SK-N-SH treated with all-trans-retinoic acid at 6 μM for 48 hours (cell line): Measurements from ENCODE around the gene SEL1L3.

ENCODE experiments used
- ATAC-seq: fragments of 200-7000 bp; cut with Tn5 transposase; 3 replicates; pipeline ENCODE4 v1.9.1; 2020; ENCODE audit warnings: mild to moderate bottlenecking, moderate library complexity
- ARNTL ChIP-seq: fragments of 450-650 bp; formaldehyde crosslinking; IDR thresholded peaks from 2 replicates; pipeline ENCODE4 v1.5.0; 2020; ENCODE audit warnings: low read depth, mild to moderate bottlenecking, moderate library complexity, borderline replicate concordance
- BACH2 ChIP-seq: fragments of 250-450 bp; sonication (Bioruptor Pico); IDR thresholded peaks from 2 replicates; pipeline ENCODE4 v1.9.0; 2021; ENCODE audit warnings: mild to moderate bottlenecking, borderline replicate concordance
- CSDC2 ChIP-seq: fragments of 250-450 bp; sonication (Bioruptor Pico); IDR thresholded peaks from 2 replicates; pipeline ENCODE4 v1.5.0; 2020; ENCODE audit warnings: mild to moderate bottlenecking, moderate library complexity
- CSRNP3 ChIP-seq: fragments of 250-450 bp; sonication (Bioruptor Pico); IDR thresholded peaks from 2 replicates; pipeline ENCODE4 v1.5.1; 2021; ENCODE audit warnings: mild to moderate bottlenecking, moderate library complexity
- ESRRG ChIP-seq: fragments of 250-450 bp; sonication (Bioruptor Pico); IDR thresholded peaks from 2 replicates; pipeline ENCODE4 v1.6.1; 2021; ENCODE audit warnings: mild to moderate bottlenecking
- GLIS3 ChIP-seq: fragments of 250-450 bp; sonication (Bioruptor Pico); IDR thresholded peaks from 2 replicates; pipeline ENCODE4 v1.5.0; 2020; ENCODE audit warnings: mild to moderate bottlenecking, moderate library complexity
- ISL1 ChIP-seq: fragments of 250-450 bp; sonication (Bioruptor Pico); IDR thresholded peaks from 2 replicates; pipeline ENCODE4 v2.1.2; 2022; ENCODE audit warnings: mild to moderate bottlenecking, moderate library complexity
- OSR1 ChIP-seq: fragments of 250-450 bp; sonication (Bioruptor Pico); IDR thresholded peaks from 2 replicates; pipeline ENCODE4 v1.8.0; 2022; ENCODE audit warnings: moderate library complexity, mild to moderate bottlenecking, inconsistent platforms
- POU6F1 ChIP-seq: fragments of 250-450 bp; sonication (Bioruptor Pico); IDR thresholded peaks from 2 replicates; pipeline ENCODE4 v1.8.0; 2021; ENCODE audit warnings: low read depth, mild to moderate bottlenecking, moderate library complexity, borderline replicate concordance
- PPARA ChIP-seq: fragments of 250-450 bp; sonication (Bioruptor Pico); IDR thresholded peaks from 2 replicates; pipeline ENCODE4 v1.5.0; 2020; ENCODE audit warnings: mild to moderate bottlenecking, borderline replicate concordance
- RARB ChIP-seq: fragments of 250-450 bp; sonication (Bioruptor Pico); IDR thresholded peaks from 2 replicates; pipeline ENCODE4 v1.8.0; 2021; ENCODE audit warnings: mild to moderate bottlenecking, moderate library complexity
- SNAI2 ChIP-seq: fragments of 250-450 bp; sonication (Bioruptor Pico); IDR thresholded peaks from 2 replicates; pipeline ENCODE4 v1.5.0; 2020; ENCODE audit warnings: mild to moderate bottlenecking, moderate library complexity
- TCF4 ChIP-seq: fragments of 250-450 bp; sonication (Bioruptor Pico); IDR thresholded peaks from 2 replicates; pipeline ENCODE4 v1.8.0; 2021; ENCODE audit warnings: mild to moderate bottlenecking, moderate library complexity, borderline replicate concordance
- TOX ChIP-seq: fragments of 250-450 bp; sonication (Bioruptor Pico); IDR thresholded peaks from 2 replicates; pipeline ENCODE4 v1.8.0; 2021; ENCODE audit warnings: mild to moderate bottlenecking, moderate library complexity, borderline replicate concordance
- ZFP3 ChIP-seq: fragments of 250-450 bp; sonication (Bioruptor Pico); IDR thresholded peaks from 2 replicates; pipeline ENCODE4 v1.5.0; 2020; ENCODE audit warnings: mild to moderate bottlenecking, moderate library complexity
- ZFP30 ChIP-seq: fragments of 450-650 bp; formaldehyde crosslinking; IDR thresholded peaks from 2 replicates; pipeline ENCODE4 v1.5.0; 2022; ENCODE audit warnings: mild to moderate bottlenecking, moderate library complexity
- ZNF565 ChIP-seq: fragments of 450-650 bp; formaldehyde crosslinking; conservative IDR thresholded peaks from 2 replicates; pipeline ENCODE4 v1.5.0; 2020; ENCODE audit warnings: low read depth, mild to moderate bottlenecking, moderate library complexity
- ZNF70 ChIP-seq: fragments of 450-650 bp; formaldehyde crosslinking; IDR thresholded peaks from 2 replicates; pipeline ENCODE4 v1.5.0; 2020; ENCODE audit warnings: mild to moderate bottlenecking, moderate library complexity
- ZNF8 ChIP-seq: fragments of 450-650 bp; formaldehyde crosslinking; IDR thresholded peaks from 2 replicates; pipeline ENCODE4 v1.5.0; 2020; ENCODE audit warnings: mild to moderate bottlenecking, moderate library complexity
- TF ChIP-seq, protein P1 (sequence below): fragments of 250-450 bp; sonication (Bioruptor Pico); IDR thresholded peaks from 2 replicates; pipeline ENCODE4 v1.5.1; 2020; ENCODE audit warnings: low read depth, mild to moderate bottlenecking, moderate library complexity
- TF ChIP-seq, protein P2 (sequence below): fragments of 250-450 bp; sonication (Bioruptor Pico); IDR thresholded peaks from 2 replicates; pipeline ENCODE4 v1.8.0; 2020; ENCODE audit warnings: mild to moderate bottlenecking, moderate library complexity, borderline replicate concordance
- TF ChIP-seq, protein P3 (sequence below): fragments of 250-450 bp; sonication (Bioruptor Pico); IDR thresholded peaks from 2 replicates; pipeline ENCODE4 v1.5.0; 2020; ENCODE audit warnings: mild to moderate bottlenecking, moderate library complexity

The SEL1L3 gene

DNA sequence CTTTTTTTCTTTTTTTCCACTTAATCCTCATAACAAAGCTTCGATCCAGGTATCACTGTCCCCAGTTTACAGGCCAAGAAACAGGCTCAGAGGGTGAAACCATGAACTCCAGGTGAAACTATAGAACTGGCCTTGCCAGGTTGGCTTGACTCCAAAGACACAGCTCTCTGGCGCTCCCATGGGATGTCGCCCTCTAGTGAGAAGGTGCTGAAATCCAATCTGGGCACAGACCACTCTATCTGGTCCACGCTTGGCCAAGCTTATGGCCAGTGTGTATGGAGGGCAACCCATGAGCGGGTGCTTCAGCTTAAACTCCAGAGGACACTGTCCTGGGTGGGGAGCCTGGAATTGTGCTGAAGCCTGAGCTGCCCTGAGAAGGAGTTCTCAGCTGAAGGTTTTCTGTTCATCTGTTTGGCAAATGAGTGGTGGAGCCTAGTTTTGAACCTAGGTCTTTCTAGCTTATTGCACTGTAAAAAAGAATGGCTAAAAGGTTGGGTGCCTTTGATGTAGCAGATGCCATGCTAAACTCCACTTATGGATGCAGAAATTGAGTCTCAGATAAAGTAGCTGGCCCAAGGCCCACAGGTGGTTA, 70.5 kb downstream of the SEL1L3 start:
- ATAC-seq = peak; percentile 50

DNA sequence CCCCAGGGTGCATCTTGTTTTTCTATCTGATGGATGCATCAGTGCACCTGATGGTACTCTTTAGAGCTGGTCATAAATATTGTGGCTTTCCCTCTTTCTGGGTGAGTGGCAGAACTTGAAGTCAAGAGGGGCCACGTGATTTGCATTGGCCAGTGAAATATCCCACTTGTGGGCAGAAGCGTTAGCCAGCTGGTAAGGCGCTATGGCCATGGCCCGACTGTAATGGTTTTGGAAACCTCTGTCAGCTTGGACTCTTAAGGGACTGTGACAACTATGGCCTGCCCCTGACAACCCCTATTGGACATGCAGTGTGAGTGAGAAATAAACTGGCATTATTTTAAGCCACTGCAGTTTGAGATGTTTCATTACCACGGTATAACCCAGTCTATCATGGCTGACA, 72.8 kb downstream of the SEL1L3 start:
- no peak for ATAC-seq
- TF ChIP-seq ARNTL (CRISPR knock-in tag) (no peak), CSDC2 (CRISPR knock-in tag) (no peak), ZFP3 (no peak), POU6F1 (no peak), ESRRG (CRISPR knock-in tag) (no peak), ZNF565 (CRISPR knock-in tag) (no peak), TOX (CRISPR knock-in tag) (no peak), PPARA (CRISPR knock-in tag) (no peak), ZNF70 (CRISPR knock-in tag) (no peak), ZFP30 (CRISPR knock-in tag) (no peak), RARB (CRISPR knock-in tag) (no peak), ZNF8 (no peak), ISL1 (no peak), GLIS3 (CRISPR knock-in tag) (no peak), OSR1 (no peak)
- TF ChIP-seq, protein P1, sequence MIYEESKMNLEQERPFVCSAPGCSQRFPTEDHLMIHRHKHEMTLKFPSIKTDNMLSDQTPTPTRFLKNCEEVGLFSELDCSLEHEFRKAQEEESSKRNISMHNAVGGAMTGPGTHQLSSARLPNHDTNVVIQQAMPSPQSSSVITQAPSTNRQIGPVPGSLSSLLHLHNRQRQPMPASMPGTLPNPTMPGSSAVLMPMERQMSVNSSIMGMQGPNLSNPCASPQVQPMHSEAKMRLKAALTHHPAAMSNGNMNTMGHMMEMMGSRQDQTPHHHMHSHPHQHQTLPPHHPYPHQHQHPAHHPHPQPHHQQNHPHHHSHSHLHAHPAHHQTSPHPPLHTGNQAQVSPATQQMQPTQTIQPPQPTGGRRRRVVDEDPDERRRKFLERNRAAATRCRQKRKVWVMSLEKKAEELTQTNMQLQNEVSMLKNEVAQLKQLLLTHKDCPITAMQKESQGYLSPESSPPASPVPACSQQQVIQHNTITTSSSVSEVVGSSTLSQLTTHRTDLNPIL (CRISPR knock-in tag) = no peak
- TF ChIP-seq, protein P2, sequence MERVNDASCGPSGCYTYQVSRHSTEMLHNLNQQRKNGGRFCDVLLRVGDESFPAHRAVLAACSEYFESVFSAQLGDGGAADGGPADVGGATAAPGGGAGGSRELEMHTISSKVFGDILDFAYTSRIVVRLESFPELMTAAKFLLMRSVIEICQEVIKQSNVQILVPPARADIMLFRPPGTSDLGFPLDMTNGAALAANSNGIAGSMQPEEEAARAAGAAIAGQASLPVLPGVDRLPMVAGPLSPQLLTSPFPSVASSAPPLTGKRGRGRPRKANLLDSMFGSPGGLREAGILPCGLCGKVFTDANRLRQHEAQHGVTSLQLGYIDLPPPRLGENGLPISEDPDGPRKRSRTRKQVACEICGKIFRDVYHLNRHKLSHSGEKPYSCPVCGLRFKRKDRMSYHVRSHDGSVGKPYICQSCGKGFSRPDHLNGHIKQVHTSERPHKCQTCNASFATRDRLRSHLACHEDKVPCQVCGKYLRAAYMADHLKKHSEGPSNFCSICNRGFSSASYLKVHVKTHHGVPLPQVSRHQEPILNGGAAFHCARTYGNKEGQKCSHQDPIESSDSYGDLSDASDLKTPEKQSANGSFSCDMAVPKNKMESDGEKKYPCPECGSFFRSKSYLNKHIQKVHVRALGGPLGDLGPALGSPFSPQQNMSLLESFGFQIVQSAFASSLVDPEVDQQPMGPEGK (CRISPR knock-in tag) = no peak

More for the DNA sequence above, 70.5 kb downstream of the SEL1L3 start:
- TF ChIP-seq ZFP3 (no peak), ISL1 (no peak), BACH2 (CRISPR knock-in tag) (no peak), ZNF565 (CRISPR knock-in tag) (no peak), SNAI2 (CRISPR knock-in tag) (no peak), ARNTL (CRISPR knock-in tag) (no peak), ZNF8 (no peak), TCF4 (no peak), ZFP30 (CRISPR knock-in tag) (no peak), GLIS3 (CRISPR knock-in tag) (no peak), TOX (CRISPR knock-in tag) (no peak), ZNF70 (CRISPR knock-in tag) (no peak), CSRNP3 (CRISPR knock-in tag) (no peak), CSDC2 (CRISPR knock-in tag) (no peak)
- TF ChIP-seq, protein P2 (CRISPR knock-in tag) = no peak
- TF ChIP-seq, protein P3, sequence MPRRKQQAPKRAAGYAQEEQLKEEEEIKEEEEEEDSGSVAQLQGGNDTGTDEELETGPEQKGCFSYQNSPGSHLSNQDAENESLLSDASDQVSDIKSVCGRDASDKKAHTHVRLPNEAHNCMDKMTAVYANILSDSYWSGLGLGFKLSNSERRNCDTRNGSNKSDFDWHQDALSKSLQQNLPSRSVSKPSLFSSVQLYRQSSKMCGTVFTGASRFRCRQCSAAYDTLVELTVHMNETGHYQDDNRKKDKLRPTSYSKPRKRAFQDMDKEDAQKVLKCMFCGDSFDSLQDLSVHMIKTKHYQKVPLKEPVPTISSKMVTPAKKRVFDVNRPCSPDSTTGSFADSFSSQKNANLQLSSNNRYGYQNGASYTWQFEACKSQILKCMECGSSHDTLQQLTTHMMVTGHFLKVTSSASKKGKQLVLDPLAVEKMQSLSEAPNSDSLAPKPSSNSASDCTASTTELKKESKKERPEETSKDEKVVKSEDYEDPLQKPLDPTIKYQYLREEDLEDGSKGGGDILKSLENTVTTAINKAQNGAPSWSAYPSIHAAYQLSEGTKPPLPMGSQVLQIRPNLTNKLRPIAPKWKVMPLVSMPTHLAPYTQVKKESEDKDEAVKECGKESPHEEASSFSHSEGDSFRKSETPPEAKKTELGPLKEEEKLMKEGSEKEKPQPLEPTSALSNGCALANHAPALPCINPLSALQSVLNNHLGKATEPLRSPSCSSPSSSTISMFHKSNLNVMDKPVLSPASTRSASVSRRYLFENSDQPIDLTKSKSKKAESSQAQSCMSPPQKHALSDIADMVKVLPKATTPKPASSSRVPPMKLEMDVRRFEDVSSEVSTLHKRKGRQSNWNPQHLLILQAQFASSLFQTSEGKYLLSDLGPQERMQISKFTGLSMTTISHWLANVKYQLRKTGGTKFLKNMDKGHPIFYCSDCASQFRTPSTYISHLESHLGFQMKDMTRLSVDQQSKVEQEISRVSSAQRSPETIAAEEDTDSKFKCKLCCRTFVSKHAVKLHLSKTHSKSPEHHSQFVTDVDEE = no peak
- TF ChIP-seq, protein P1 (CRISPR knock-in tag) = no peak
- TF ChIP-seq, all 23 proteins: peak for 0
